GM21423 (cell line): ENCODE measurements around the gene ITSN1.
A peak's percentile ranks its signal among the peaks of the same experiment; 100 is the strongest.
"Not testable (repeated sequence)": the region's sequence is repeated elsewhere in the genome, so short reads cannot be mapped to it uniquely, and the experiment has no call there.

Experiments used
- ATAC-seq: cut with Tn5 transposase; IDR thresholded peaks from one replicate; pipeline ENCODE4 v1.9.1; 2021; ENCODE audit warnings: mild to moderate bottlenecking, moderate library complexity; ENCODE audit not compliant: unreplicated experiment

ITSN1 gene

GRCh38 chr21:33915368-33916199, 273.3 kb downstream of the ITSN1 start, which contains the start of gene ATP5PO:
Gene ATP5PO (minus strand): TSS chr21:33915804. CDS start chr21:33915763, 41 bp downstream.
- ATAC-seq, result peak; percentile 100

- ATAC-seq, result no peak
These were observed 273.9 kb downstream of the ITSN1 start for GRCh38 chr21:33916200-33916567.

GRCh38 chr21:33917421-33917820, 275.1 kb downstream of the ITSN1 start:
- ATAC-seq, result no peak

GRCh38 chr21:33924079-33924765, 281.9 kb downstream of the ITSN1 start:
- ATAC-seq, result peak; percentile 79

- ATAC-seq, result no peak
These were observed 282.4 kb downstream of the ITSN1 start for GRCh38 chr21:33924766-33925100.

GRCh38 chr21:33926248-33926647, 283.9 kb downstream of the ITSN1 start:
- ATAC-seq, result not testable (repeated sequence)

- ATAC-seq, result not testable (repeated sequence)
These were observed 288.9 kb downstream of the ITSN1 start for GRCh38 chr21:33931052-33931798.

- no peak for ATAC-seq
These were observed 289.6 kb downstream of the ITSN1 start for GRCh38 chr21:33931799-33932390.

- no peak for ATAC-seq
These were observed 290.4 kb downstream of the ITSN1 start for GRCh38 chr21:33932731-33933130.

- ATAC-seq, result no peak
These were observed 294.2 kb downstream of the ITSN1 start for GRCh38 chr21:33936301-33937038.

GRCh38 chr21:33937146-33937545, 294.8 kb downstream of the ITSN1 start:
- no peak for ATAC-seq

GRCh38 chr21:33937931-33938339, 295.6 kb downstream of the ITSN1 start:
- ATAC-seq, result no peak

GRCh38 chr21:33938381-33938780, 296.1 kb downstream of the ITSN1 start:
- no peak for ATAC-seq

GRCh38 chr21:33939226-33939625, 296.9 kb downstream of the ITSN1 start:
- ATAC-seq, result no peak

- no peak for ATAC-seq
These were observed 298.0 kb downstream of the ITSN1 start for GRCh38 chr21:33940164-33940880.

- no peak for ATAC-seq
These were observed 298.6 kb downstream of the ITSN1 start for GRCh38 chr21:33940881-33941245.

- no peak for ATAC-seq
These were observed 300.1 kb downstream of the ITSN1 start for GRCh38 chr21:33942426-33942825.

- ATAC-seq, result no peak
These were observed 301.0 kb downstream of the ITSN1 start for GRCh38 chr21:33943293-33943692.

- no peak for ATAC-seq
These were observed 302.0 kb downstream of the ITSN1 start for GRCh38 chr21:33944185-33944763.
